Measurements from ENCODE around the gene EFHC1.

DNA sequence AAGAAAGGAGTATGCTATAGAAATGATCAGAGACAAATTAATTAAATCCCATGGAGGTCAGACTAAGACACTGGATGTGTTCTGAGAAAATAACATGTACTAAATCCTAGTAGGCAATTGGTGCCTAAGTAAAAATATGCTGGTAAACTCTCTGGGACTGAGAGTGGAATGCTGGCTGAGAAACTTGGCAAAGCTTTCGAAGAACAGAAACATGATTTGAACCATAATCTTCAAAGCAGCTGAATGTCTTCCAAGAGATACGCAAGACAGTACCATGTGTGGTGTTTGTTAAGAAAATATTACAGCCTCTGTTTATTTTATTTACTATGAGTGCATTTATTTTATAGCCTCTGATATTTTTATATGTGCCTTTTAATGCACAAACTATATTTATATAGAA, 55.2 kb downstream of the EFHC1 start:
- TF ChIP-seq, protein P1, sequence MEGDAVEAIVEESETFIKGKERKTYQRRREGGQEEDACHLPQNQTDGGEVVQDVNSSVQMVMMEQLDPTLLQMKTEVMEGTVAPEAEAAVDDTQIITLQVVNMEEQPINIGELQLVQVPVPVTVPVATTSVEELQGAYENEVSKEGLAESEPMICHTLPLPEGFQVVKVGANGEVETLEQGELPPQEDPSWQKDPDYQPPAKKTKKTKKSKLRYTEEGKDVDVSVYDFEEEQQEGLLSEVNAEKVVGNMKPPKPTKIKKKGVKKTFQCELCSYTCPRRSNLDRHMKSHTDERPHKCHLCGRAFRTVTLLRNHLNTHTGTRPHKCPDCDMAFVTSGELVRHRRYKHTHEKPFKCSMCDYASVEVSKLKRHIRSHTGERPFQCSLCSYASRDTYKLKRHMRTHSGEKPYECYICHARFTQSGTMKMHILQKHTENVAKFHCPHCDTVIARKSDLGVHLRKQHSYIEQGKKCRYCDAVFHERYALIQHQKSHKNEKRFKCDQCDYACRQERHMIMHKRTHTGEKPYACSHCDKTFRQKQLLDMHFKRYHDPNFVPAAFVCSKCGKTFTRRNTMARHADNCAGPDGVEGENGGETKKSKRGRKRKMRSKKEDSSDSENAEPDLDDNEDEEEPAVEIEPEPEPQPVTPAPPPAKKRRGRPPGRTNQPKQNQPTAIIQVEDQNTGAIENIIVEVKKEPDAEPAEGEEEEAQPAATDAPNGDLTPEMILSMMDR (IDR thresholded peaks at IDR 0.05), result no peak
- TF ChIP-seq POLR2A (IDR thresholded peaks at IDR 0.05), result no peak

All from thyroid gland (tissue), 4 donors.